ENCODE results near the gene DYNLRB1.
A peak's percentile ranks its signal among the peaks of the same experiment; 100 is the strongest.

DYNLRB1 gene

GRCh38 chr20:34558320-34559218 lies 42.3 kb downstream of the DYNLRB1 start, which contains the start of gene MAP1LC3A:
MAP1LC3A (plus strand) TSS chr20:34558718; CDS start chr20:34558869, 151 bp downstream.
- DNase-seq (ENCODE audit: low spot score), result peak; percentile 88

- no peak for DNase-seq (ENCODE audit: low spot score)
Observed at GRCh38 chr20:34559311-34560140, 43.3 kb downstream of the DYNLRB1 start.

GRCh38 chr20:34560141-34560523 lies 43.9 kb downstream of the DYNLRB1 start:
- DNase-seq (ENCODE audit: low spot score), result no peak

GRCh38 chr20:34560614-34561013 lies 44.4 kb downstream of the DYNLRB1 start:
- DNase-seq (ENCODE audit: low spot score), result no peak

- no peak for DNase-seq (ENCODE audit: low spot score)
Observed at GRCh38 chr20:34561661-34562060, 45.4 kb downstream of the DYNLRB1 start.

- peak; percentile 13 for DNase-seq (ENCODE audit: low spot score)
Observed at GRCh38 chr20:34562641-34563040, 46.4 kb downstream of the DYNLRB1 start.

- no peak for DNase-seq (ENCODE audit: low spot score)
Observed at GRCh38 chr20:34564833-34565232, 48.6 kb downstream of the DYNLRB1 start.

- DNase-seq (ENCODE audit: low spot score), result no peak
Observed at GRCh38 chr20:34566978-34567891, 51.0 kb downstream of the DYNLRB1 start.

GRCh38 chr20:34567892-34568865 lies 52.0 kb downstream of the DYNLRB1 start:
- DNase-seq (ENCODE audit: low spot score), result no peak

GRCh38 chr20:34569598-34569997 lies 53.4 kb downstream of the DYNLRB1 start:
- no peak for DNase-seq (ENCODE audit: low spot score)

- no peak for DNase-seq (ENCODE audit: low spot score)
Observed at GRCh38 chr20:34570859-34571306, 54.7 kb downstream of the DYNLRB1 start.

GRCh38 chr20:34571753-34572152 lies 55.5 kb downstream of the DYNLRB1 start:
- no peak for DNase-seq (ENCODE audit: low spot score)

GRCh38 chr20:34573541-34574300 lies 57.5 kb downstream of the DYNLRB1 start:
- DNase-seq (ENCODE audit: low spot score), result no peak

GRCh38 chr20:34574426-34574825 lies 58.2 kb downstream of the DYNLRB1 start:
- no peak for DNase-seq (ENCODE audit: low spot score)

- DNase-seq (ENCODE audit: low spot score), result no peak
Observed at GRCh38 chr20:34574861-34575260, 58.6 kb downstream of the DYNLRB1 start.

- no peak for DNase-seq (ENCODE audit: low spot score)
Observed at GRCh38 chr20:34575271-34575670, 59.0 kb downstream of the DYNLRB1 start.

GRCh38 chr20:34575756-34576155 lies 59.5 kb downstream of the DYNLRB1 start:
- DNase-seq (ENCODE audit: low spot score), result no peak

GRCh38 chr20:34577061-34577460 lies 60.8 kb downstream of the DYNLRB1 start:
- DNase-seq (ENCODE audit: low spot score), result no peak

- no peak for DNase-seq (ENCODE audit: low spot score)
Observed at GRCh38 chr20:34578025-34578424, 61.8 kb downstream of the DYNLRB1 start.

GRCh38 chr20:34578521-34578920 lies 62.3 kb downstream of the DYNLRB1 start:
- no peak for DNase-seq (ENCODE audit: low spot score)
